Sigmoid colon (tissue), 7 donors: Measurements from ENCODE around the gene DTNBP1. TPM values are rescaled to one million over a fixed set of nuclear protein-coding genes. Genes with fewer than 3 reads are reported as not detected.

Experiments used
- polyA plus RNA-seq, 3 donors: library from polyadenylated mRNA; stranded (reverse); fragments of 200-250 nt; gene quantifications; one replicate each; pipeline ENCODE4 v1.2.3, GENCODE V29; 2013
- small RNA-seq, 3 donors: library from RNA; depleted of rRNA; stranded (forward); fragments of <200 nt; gene quantifications; one replicate each; pipeline ENCODE3, GENCODE V24; 2016
- total RNA-seq, 4 donors: library from RNA; depleted of rRNA; stranded (reverse); fragments of >200 nt; gene quantifications; one replicate each; pipeline ENCODE4 v1.1.0, GENCODE V29; 2016
- donor health status: healthy with polysubstance abuse.
- donor health status: Bipolar disorder and iron deficiency.
- donor health status: healthy.

DTNBP1 gene
- total and polyA plus RNA-seq, 7 donors = 12.8 to 25.8 (median 18.7) TPM

Small RNAs within 50 kb of the gene (small RNA-seq; reads per million reads assigned to genes)
- gene RF00001 = 0 reads per million in 3 donors
